Measurements from ENCODE around the gene KIF16B. TPM values are rescaled to one million over a fixed set of nuclear protein-coding genes. Genes with fewer than 3 reads are reported as not detected.
"Not testable (repeated sequence)": the region's sequence is repeated elsewhere in the genome, so short reads cannot be mapped to it uniquely, and the experiment has no call there.

KIF16B gene
- total RNA-seq, 1 donor from 2014 or later: 7.0 TPM

- Mint-ChIP-seq H3K27me3 (ENCODE audit: low read depth, unreplicated experiment) (no peaks in the 10 kb centered on the region), H3K36me3 (ENCODE audit: low read depth, unreplicated experiment) (peaks cover 2% of the 10 kb centered on the region), H3K27ac (ENCODE audit: unreplicated experiment) (no peak overlapping the region), H3K4me1 (ENCODE audit: low read depth, unreplicated experiment) (peaks cover 3% of the 10 kb centered on the region), H3K4me3 (ENCODE audit: unreplicated experiment) (no peak overlapping the region), H3K9me3 (ENCODE audit: unreplicated experiment) (peaks cover 2% of the 10 kb centered on the region)
- no peaks in the 10 kb centered on the region for H3K9me3 ChIP-seq (ENCODE audit: insufficient read depth, low read depth, low read length)
- H3K36me3 ChIP-seq (ENCODE audit: insufficient read depth, low read length): no peaks in the 10 kb centered on the region
- H3K4me2 ChIP-seq (ENCODE audit: low read length): no peak overlapping the region
- H3K27me3 ChIP-seq (ENCODE audit: insufficient read depth, low read length): no peaks in the 10 kb centered on the region
- no peak for TF ChIP-seq EZH2 (IDR thresholded peaks at IDR 0.05; ENCODE audit: insufficient read depth, low read length)
- TF ChIP-seq, protein P1, sequence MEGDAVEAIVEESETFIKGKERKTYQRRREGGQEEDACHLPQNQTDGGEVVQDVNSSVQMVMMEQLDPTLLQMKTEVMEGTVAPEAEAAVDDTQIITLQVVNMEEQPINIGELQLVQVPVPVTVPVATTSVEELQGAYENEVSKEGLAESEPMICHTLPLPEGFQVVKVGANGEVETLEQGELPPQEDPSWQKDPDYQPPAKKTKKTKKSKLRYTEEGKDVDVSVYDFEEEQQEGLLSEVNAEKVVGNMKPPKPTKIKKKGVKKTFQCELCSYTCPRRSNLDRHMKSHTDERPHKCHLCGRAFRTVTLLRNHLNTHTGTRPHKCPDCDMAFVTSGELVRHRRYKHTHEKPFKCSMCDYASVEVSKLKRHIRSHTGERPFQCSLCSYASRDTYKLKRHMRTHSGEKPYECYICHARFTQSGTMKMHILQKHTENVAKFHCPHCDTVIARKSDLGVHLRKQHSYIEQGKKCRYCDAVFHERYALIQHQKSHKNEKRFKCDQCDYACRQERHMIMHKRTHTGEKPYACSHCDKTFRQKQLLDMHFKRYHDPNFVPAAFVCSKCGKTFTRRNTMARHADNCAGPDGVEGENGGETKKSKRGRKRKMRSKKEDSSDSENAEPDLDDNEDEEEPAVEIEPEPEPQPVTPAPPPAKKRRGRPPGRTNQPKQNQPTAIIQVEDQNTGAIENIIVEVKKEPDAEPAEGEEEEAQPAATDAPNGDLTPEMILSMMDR (IDR thresholded peaks at IDR 0.05; ENCODE audit: insufficient read depth, low read depth, low read length): no peak
- no peak overlapping the region for H3K27ac ChIP-seq (ENCODE audit: low read depth, low read length)
- H4K20me1 ChIP-seq (ENCODE audit: insufficient read depth, low read length): peaks cover 5% of the 10 kb centered on the region
- H3K4me1 ChIP-seq (ENCODE audit: insufficient read depth, low read length): no peaks in the 10 kb centered on the region
- H3K4me3 ChIP-seq (ENCODE audit: insufficient read depth, low read depth, low read length): no peak overlapping the region
- DNase-seq (ENCODE audit: low read depth) (no peak), FAIRE-seq (no peak)
- no peak overlapping the region for H3K9ac ChIP-seq (ENCODE audit: low read length)
- H3K79me2 ChIP-seq (ENCODE audit: insufficient read depth, low read length): peaks cover 10% of the 10 kb centered on the region
- H2AFZ ChIP-seq (ENCODE audit: low read depth, low read length): no peak overlapping the region
Observed at GRCh38 chr20:16569246-16570153, 3.7 kb downstream of the KIF16B start.

DNA sequence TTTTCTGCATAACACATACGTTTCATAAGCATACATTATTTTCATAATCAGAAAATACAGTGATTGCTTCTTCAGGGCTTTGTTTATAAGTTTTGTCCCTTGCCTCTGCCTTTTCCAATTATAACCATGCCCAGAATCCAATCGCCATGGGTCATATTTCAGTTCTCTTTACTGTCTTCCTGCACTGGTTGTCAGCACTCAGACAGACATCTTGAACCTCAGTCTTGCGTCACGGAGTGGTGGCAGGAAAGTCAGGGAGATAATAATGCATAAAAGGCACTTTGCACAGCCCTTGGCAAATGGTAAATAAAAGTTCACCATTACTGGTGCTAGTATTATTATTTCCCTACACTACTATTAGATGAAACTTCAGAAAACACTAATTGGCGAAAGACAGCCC is 7.2 kb downstream of the KIF16B start:
- TF ChIP-seq, protein P1 (IDR thresholded peaks at IDR 0.05; ENCODE audit: insufficient read depth, low read depth, low read length): no peak
- no peak for TF ChIP-seq EZH2 (IDR thresholded peaks at IDR 0.05; ENCODE audit: insufficient read depth, low read length)
- no peaks in the 10 kb centered on the region for H3K4me1 Mint-ChIP-seq (ENCODE audit: low read depth, unreplicated experiment)
- no peaks in the 10 kb centered on the region for H3K27me3 Mint-ChIP-seq (ENCODE audit: low read depth, unreplicated experiment)
- no peaks in the 10 kb centered on the region for H3K9me3 ChIP-seq (ENCODE audit: insufficient read depth, low read depth, low read length)
- H3K36me3 ChIP-seq (ENCODE audit: insufficient read depth, low read length): no peaks in the 10 kb centered on the region
- H3K4me3 ChIP-seq (ENCODE audit: insufficient read depth, low read depth, low read length): no peak overlapping the region
- H3K4me2 ChIP-seq (ENCODE audit: low read length): no peak overlapping the region
- H2AFZ ChIP-seq (ENCODE audit: low read depth, low read length): no peak overlapping the region
- peaks cover 15% of the 10 kb centered on the region for H4K20me1 ChIP-seq (ENCODE audit: insufficient read depth, low read length)
- H3K79me2 ChIP-seq (ENCODE audit: insufficient read depth, low read length): peaks cover 11% of the 10 kb centered on the region
- no peaks in the 10 kb centered on the region for H3K4me1 ChIP-seq (ENCODE audit: insufficient read depth, low read length)
- H3K27me3 ChIP-seq (ENCODE audit: insufficient read depth, low read length): no peaks in the 10 kb centered on the region
- H3K4me3 Mint-ChIP-seq (ENCODE audit: unreplicated experiment): no peak overlapping the region
- H3K27ac ChIP-seq (ENCODE audit: low read depth, low read length): no peak overlapping the region
- H3K9me3 Mint-ChIP-seq (ENCODE audit: unreplicated experiment): peaks cover 2% of the 10 kb centered on the region
- DNase-seq (ENCODE audit: low read depth) (no peak), FAIRE-seq (no peak)
- peaks cover 2% of the 10 kb centered on the region for H3K36me3 Mint-ChIP-seq (ENCODE audit: low read depth, unreplicated experiment)
- no peak overlapping the region for H3K27ac Mint-ChIP-seq (ENCODE audit: unreplicated experiment)
- no peak overlapping the region for H3K9ac ChIP-seq (ENCODE audit: low read length)

DNA sequence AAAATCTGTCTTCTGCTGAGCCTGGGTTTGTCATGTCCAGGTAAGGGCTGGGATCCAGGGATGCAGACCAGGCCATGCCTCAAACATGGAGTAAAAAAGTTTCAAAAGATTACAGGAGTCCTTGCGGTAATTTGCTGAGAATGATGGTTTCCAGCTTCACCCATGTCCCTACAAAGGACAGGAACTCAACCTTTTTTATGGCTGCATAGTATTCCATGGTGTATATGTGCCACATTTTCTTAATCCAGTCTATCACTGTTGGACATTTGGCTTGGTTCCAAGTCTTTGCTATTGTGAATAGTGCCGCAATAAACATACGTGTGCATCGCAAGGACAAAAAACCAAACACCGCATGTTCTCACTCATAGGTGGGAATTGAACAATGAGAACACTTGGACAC is 9.2 kb downstream of the KIF16B start:
- not testable (repeated sequence) for H3K27ac ChIP-seq (ENCODE audit: low read depth, low read length); H3K4me1 ChIP-seq (ENCODE audit: insufficient read depth, low read length); DNase-seq (ENCODE audit: low read depth); H3K36me3 Mint-ChIP-seq (ENCODE audit: low read depth, unreplicated experiment); H3K9me3 ChIP-seq (ENCODE audit: insufficient read depth, low read depth, low read length); H3K4me2 ChIP-seq (ENCODE audit: low read length); H3K9me3 Mint-ChIP-seq (ENCODE audit: unreplicated experiment); H3K27me3 ChIP-seq (ENCODE audit: insufficient read depth, low read length); H3K9ac ChIP-seq (ENCODE audit: low read length); H3K36me3 ChIP-seq (ENCODE audit: insufficient read depth, low read length); FAIRE-seq; H2AFZ ChIP-seq (ENCODE audit: low read depth, low read length); H3K4me1 Mint-ChIP-seq (ENCODE audit: low read depth, unreplicated experiment); H3K27ac Mint-ChIP-seq (ENCODE audit: unreplicated experiment); H3K27me3 Mint-ChIP-seq (ENCODE audit: low read depth, unreplicated experiment); H3K79me2 ChIP-seq (ENCODE audit: insufficient read depth, low read length); H3K4me3 Mint-ChIP-seq (ENCODE audit: unreplicated experiment); H3K4me3 ChIP-seq (ENCODE audit: insufficient read depth, low read depth, low read length)
- peaks cover 15% of the 10 kb centered on the region for H4K20me1 ChIP-seq (ENCODE audit: insufficient read depth, low read length)

All from astrocyte (in vitro differentiated cells and primary cell).